Measurements from ENCODE around the gene RRP7A. TPM values are rescaled to one million over a fixed set of nuclear protein-coding genes. Genes with fewer than 3 reads are reported as not detected.

Gene RRP7A
- total and polyA plus RNA-seq, 4 donors = 8.6 to 12.1 (median 10.3) TPM

DNA sequence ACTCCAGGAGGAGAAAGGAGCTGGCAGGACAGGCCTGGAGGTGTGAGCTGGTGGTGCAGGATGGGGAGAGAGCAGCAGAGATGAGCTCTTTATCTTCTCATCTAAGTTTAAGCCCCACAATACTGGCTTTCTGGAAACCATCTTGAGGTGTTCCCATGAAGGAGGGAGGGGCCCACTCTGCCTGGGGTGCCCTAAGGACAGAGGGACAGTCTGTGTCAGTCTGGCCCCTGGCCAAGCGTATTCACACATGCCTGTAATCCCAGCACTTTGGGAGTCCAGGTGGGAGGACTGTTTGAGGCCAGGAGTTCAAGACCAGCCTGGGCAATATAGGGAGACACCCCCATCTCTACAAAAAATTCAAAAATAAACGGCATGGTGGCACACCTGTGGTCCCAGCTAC, 43.1 kb upstream of the RRP7A start:
- DNase-seq (ENCODE audit: low spot score) = no peak
- WGBS = 82% methylated on average over 2 of the region's 2 CpGs
- Histone ChIP-seq H3K4me1 (ENCODE audit: control insufficient read depth in 4 of 4, insufficient read depth in 4 of 4, low read length in 3 of 4) (peaks cover 0 to 6% (median 1%) of the 10 kb centered on the region in 4 donors), H3K36me3 (ENCODE audit: control insufficient read depth in 4 of 4, insufficient read depth in 3 of 4, low read depth in 1 of 4, low read length in 3 of 4) (no peaks in the 10 kb centered on the region), H3K4me3 (ENCODE audit: low read depth in 1 of 3, low read length in 3 of 3) (no peak overlapping the region), H3K9me3 (ENCODE audit: control insufficient read depth in 4 of 4, low read length in 3 of 4) (no peaks in the 10 kb centered on the region), H3K27me3 (ENCODE audit: control insufficient read depth in 4 of 4, insufficient read depth in 4 of 4, low read length in 3 of 4) (no peaks in the 10 kb centered on the region), H3K27ac (ENCODE audit: low read depth in 1 of 2, low read length in 2 of 2) (no peak overlapping the region), H3K9ac (ENCODE audit: low read depth in 1 of 2, low read length in 2 of 2) (peak overlapping the region in 1 of 2 donors; percentile 16)
- TF ChIP-seq HNF4A (conservative IDR thresholded peaks at IDR 0.05) (no peak), CTCF (IDR thresholded peaks at IDR 0.05; ENCODE audit: low read depth, low read length, missing input control) (no peak), HNF4G (IDR thresholded peaks at IDR 0.05) (no peak), MAX (IDR thresholded peaks at IDR 0.05) (no peak), ZBTB33 (IDR thresholded peaks at IDR 0.05) (no peak), RXRA (IDR thresholded peaks at IDR 0.05) (no peak), FOXA1 (IDR thresholded peaks at IDR 0.05) (no peak), FOXA2 (IDR thresholded peaks at IDR 0.05) (no peak), SP1 (IDR thresholded peaks at IDR 0.05) (no peak), TAF1 (conservative IDR thresholded peaks at IDR 0.05) (no peak), GABPA (IDR thresholded peaks at IDR 0.05 in 1 of 2, conservative IDR thresholded peaks at IDR 0.05 in 1 of 2) (no peak), NR2F2 (IDR thresholded peaks at IDR 0.05) (no peak), EGR1 (IDR thresholded peaks at IDR 0.05; ENCODE audit: low read depth in 2 of 2) (no peak), YY1 (IDR thresholded peaks at IDR 0.05) (no peak), RAD21 (IDR thresholded peaks at IDR 0.05) (no peak), JUND (IDR thresholded peaks at IDR 0.05) (no peak), REST (IDR thresholded peaks at IDR 0.05) (no peak)
- TF ChIP-seq, protein P1, sequence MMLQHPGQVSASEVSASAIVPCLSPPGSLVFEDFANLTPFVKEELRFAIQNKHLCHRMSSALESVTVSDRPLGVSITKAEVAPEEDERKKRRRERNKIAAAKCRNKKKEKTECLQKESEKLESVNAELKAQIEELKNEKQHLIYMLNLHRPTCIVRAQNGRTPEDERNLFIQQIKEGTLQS (IDR thresholded peaks at IDR 0.05) = no peak
